Panc1 (cell line): ENCODE measurements around the gene CPS1. TPM values are rescaled to one million over a fixed set of nuclear protein-coding genes. Genes with fewer than 3 reads are reported as not detected.

ENCODE experiments used
- ATAC-seq: fragments of 200-7000 bp; cut with Tn5 transposase; 2 replicates; pipeline ENCODE4 v1.9.1; 2020; ENCODE audit warnings: mild to moderate bottlenecking, moderate library complexity
- BruUV-seq: library from RNA; stranded (reverse); fragments of 400-500 nt; replicated peaks from 2 replicates; lab custom pipeline; 2021; lab: Mats Ljungman, UMichigan
- CTCF ChIA-PET: fragments of 300-600 bp; sonication (Branson Sonifier 250); formaldehyde crosslinking; loops from one replicate; lab custom pipeline; 2022; ENCODE audit warnings: antibody characterized with exemption; lab: Charles Lee
- POLR2A ChIA-PET: fragments of 300-600 bp; sonication (Branson Sonifier 250); formaldehyde crosslinking; loops from one replicate; lab custom pipeline; 2022; ENCODE audit warnings: antibody characterized with exemption; lab: Charles Lee
- DNase-seq: peaks from one replicate; pipeline ENCODE4 v3.0.0-alpha.2; 2010; ENCODE audit warnings: low read depth, low spot score
- H3K27ac ChIP-seq: 2 replicates; pipeline ENCODE4 v1.5.1; 2011; ENCODE audit warnings: mild to moderate bottlenecking, low read length, inconsistent platforms
- H3K27me3 ChIP-seq: fragments of 200-500 bp; sonication (Bioruptor generic); 2 replicates; pipeline ENCODE4 v1.6.0; 2014; ENCODE audit warnings: low read length, inconsistent platforms; ENCODE audit not compliant: control insufficient read depth, insufficient read depth
- H3K36me3 ChIP-seq: fragments of 200-500 bp; sonication (Bioruptor generic); 2 replicates; pipeline ENCODE4 v1.5.1; 2014; ENCODE audit warnings: inconsistent platforms, mild to moderate bottlenecking, low read length, moderate library complexity; ENCODE audit not compliant: control insufficient read depth, insufficient read depth
- H3K4me1 ChIP-seq: 2 replicates; pipeline ENCODE4 v1.5.1; 2011; ENCODE audit warnings: inconsistent platforms, mild to moderate bottlenecking, low read length, moderate library complexity; ENCODE audit not compliant: control insufficient read depth, insufficient read depth
- H3K4me3 ChIP-seq, 2 experiments: 2 replicates each; pipeline ENCODE4 v1.5.1; 2011 to 2012; ENCODE audit warnings: low read depth in 2 of 2, low read length in 2 of 2, mild to moderate bottlenecking in 2 of 2, inconsistent platforms in 1 of 2, moderate library complexity in 1 of 2
- H3K9me3 ChIP-seq: fragments of 200-500 bp; sonication (Bioruptor generic); 2 replicates; pipeline ENCODE4 v1.5.1; 2014; ENCODE audit warnings: low read depth, mild to moderate bottlenecking, inconsistent platforms, low read length, moderate library complexity; ENCODE audit not compliant: control insufficient read depth, insufficient read depth
- CTCF ChIP-seq: fragments of 450-650 bp; IDR thresholded peaks from 2 replicates; pipeline ENCODE4 v1.5.1; 2017; ENCODE audit warnings: mild to moderate bottlenecking
- POLR2AphosphoS5 ChIP-seq: IDR thresholded peaks from 2 replicates; pipeline ENCODE4 v1.6.1; 2012; ENCODE audit warnings: mild to moderate bottlenecking, low read depth, low read length, moderate library complexity
- REST ChIP-seq, 2 experiments: IDR thresholded peaks; 2 replicates each; pipeline ENCODE4 v1.6.1; 2011 to 2012; ENCODE audit warnings: low read depth in 2 of 2, control low read depth in 1 of 2, low read length in 1 of 2, mild to moderate bottlenecking in 1 of 2, moderate library complexity in 1 of 2; ENCODE audit not compliant: insufficient read depth in 1 of 2
- SIN3A ChIP-seq: IDR thresholded peaks from 2 replicates; pipeline ENCODE4 v1.6.1; 2012; ENCODE audit warnings: low read depth, mild to moderate bottlenecking, low read length, moderate library complexity, borderline replicate concordance; ENCODE audit not compliant: insufficient read depth
- TCF7L2 ChIP-seq: IDR thresholded peaks from 2 replicates; pipeline ENCODE4 v1.6.1; 2011; ENCODE audit warnings: mild to moderate bottlenecking, low read depth, low read length, inconsistent platforms
- in situ Hi-C: cut with HindIII; loops from 2 replicates; pipeline ENCODE4 v1.10.0; 2016; ENCODE audit warnings: low sequenced_read_pairs, low pct_unique_long_range_greater_than_20kb
- intact Hi-C: fragments of 100-400 bp; cut with micrococcal nuclease; formaldehyde crosslinking; loops from one replicate; pipeline ENCODE4 v1.10.0; 2022; ENCODE audit not compliant: unreplicated experiment
- total RNA-seq: library from RNA; stranded (reverse); gene quantifications from one replicate; pipeline ENCODE4 v1.2.1, GENCODE V29; 2021; ENCODE audit not compliant: unreplicated experiment

CPS1 gene
- total RNA-seq, 1 experiment from 2014 or later, result 5.1 TPM

- H3K9me3 ChIP-seq, result no peaks in the 10 kb centered on the region
- H3K36me3 ChIP-seq, result no peaks in the 10 kb centered on the region
- no TSS peak for BruUV-seq
- no peak overlapping the region for H3K4me3 ChIP-seq
- H3K4me1 ChIP-seq, result no peaks in the 10 kb centered on the region
- in situ Hi-C loops, result no loop called here
- no peaks in the 10 kb centered on the region for H3K27me3 ChIP-seq
- intact Hi-C loops, result no loop called here
- TF ChIP-seq SIN3A (no peak), TCF7L2 (no peak), POLR2AphosphoS5 (no peak), REST (IDR thresholded peaks at IDR 0.05; ENCODE audit: insufficient read depth in 1 of 2, low read depth in 2 of 2, low read length in 1 of 2) (no peak), CTCF (no peak)
- no peak for DNase-seq
- ChIA-PET CTCF (no interaction called here), POLR2A (no interaction called here)
- ATAC-seq, result no peak
- H3K27ac ChIP-seq, result no peak overlapping the region
These were observed 15.9 kb upstream of the CPS1 start for GRCh38 chr2:210540471-210540870.

GRCh38 chr2:210540900-210541289 lies 15.5 kb upstream of the CPS1 start:
- CTCF ChIA-PET, result no interaction called here
- no peak for ATAC-seq
- intact Hi-C loops, result no loop called here

More at GRCh38 chr2:210540900-210541289, 15.5 kb upstream of the CPS1 start:
- POLR2A ChIA-PET, result no interaction called here
- no peaks in the 10 kb centered on the region for H3K9me3 ChIP-seq
- DNase-seq, result no peak
- no peaks in the 10 kb centered on the region for H3K36me3 ChIP-seq
- no TSS peak for BruUV-seq
- in situ Hi-C loops, result no loop called here
- no peak overlapping the region for H3K4me3 ChIP-seq
- TF ChIP-seq CTCF (no peak), REST (IDR thresholded peaks at IDR 0.05; ENCODE audit: insufficient read depth in 1 of 2, low read depth in 2 of 2, low read length in 1 of 2) (no peak), SIN3A (no peak), POLR2AphosphoS5 (no peak), TCF7L2 (no peak)
- H3K27me3 ChIP-seq, result no peaks in the 10 kb centered on the region
- H3K4me1 ChIP-seq, result no peaks in the 10 kb centered on the region
- H3K27ac ChIP-seq, result no peak overlapping the region
